NOMO-1 treated with DMSO at 0.1 percent for 48 hours (cell line): ENCODE measurements around the gene ARHGAP15.
A peak's percentile ranks its signal among the peaks of the same experiment; 100 is the strongest.

Source experiments
- DNase-seq: peaks from one replicate; lab custom pipeline; 2025; ENCODE audit not compliant: unreplicated experiment; lab: John Stamatoyannopoulos, UW

ARHGAP15 gene

DNA sequence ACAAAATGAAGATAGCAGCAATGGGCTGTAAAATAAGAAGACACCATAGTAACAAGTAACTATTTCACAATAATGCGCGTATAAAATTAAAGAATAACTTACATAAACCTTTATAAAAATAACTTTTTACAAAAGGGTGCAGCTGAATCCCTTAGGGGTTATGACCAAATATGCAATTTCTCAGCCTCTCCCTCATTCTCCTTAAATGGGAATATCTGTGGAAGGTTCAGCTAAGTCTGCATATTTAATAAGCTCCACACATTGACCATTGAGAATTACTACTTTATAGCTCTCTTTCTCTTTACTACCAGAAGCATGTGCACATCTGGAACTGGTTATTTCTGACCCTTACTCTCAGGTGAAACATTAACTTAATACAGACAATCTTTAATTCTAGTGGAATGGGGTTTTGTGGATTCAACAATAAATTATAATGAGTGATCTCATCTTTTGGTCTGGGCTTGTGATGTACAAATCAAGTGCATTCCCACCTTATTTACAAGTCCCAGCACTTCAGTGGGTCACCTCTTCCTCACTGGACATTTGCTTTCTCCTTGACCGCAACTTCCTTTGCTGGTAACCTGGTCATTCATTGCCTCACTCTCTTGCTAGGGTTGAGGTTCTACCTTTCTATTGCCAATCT is 15.7 kb downstream of the ARHGAP15 start:
- no peak for DNase-seq

DNA sequence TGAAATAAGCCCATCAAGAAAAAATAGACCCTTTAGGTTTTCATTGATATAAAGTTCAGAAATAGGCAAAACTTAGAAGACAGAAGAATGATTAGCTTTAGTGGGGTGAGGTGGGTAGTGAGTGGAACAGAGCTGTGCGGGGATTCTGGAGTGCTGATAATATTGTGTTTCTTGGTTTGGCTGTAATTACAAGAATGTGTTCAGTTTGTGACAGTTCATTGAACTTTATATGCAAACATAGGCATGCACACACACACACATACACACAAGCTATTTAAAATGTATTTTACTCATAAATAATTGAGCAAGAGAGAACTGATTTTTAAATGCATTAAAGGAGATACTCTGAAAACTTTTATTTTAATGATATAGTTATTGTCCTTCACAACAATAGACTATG is 17.1 kb downstream of the ARHGAP15 start:
- DNase-seq: no peak

DNA sequence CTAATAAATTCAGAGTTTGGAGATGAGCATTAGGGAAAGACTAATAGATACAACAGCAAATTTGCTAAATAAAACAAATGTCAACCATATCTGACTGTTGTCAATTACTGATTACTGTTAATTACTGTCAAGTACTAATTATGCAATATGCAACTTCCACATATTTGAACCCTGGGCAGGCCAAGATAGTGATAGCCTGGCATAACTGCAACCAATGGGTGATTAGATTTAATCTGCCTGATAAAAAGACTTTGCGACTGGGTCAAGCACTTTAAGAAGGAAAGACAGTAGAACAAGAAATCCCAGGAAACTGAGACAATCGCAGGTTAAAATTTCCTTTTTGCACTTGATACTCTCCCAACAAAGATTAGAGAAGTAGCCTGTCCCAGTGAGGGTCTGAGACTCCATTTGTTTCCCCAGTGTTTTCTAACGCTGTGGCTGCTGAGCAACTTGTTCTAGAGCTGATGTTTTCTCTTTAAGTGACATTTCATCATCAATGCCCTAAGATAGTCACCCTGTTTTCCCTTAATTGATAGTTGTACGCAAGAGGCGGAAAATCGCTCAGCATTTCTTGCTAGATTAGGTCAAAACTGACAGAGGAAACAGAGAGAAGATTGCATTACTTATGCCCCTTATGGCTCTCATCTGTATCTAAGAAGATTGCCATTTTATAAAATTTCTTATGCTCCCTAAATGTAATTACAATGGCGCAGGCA is 17.8 kb downstream of the ARHGAP15 start:
- peak; percentile 75 for DNase-seq

DNA sequence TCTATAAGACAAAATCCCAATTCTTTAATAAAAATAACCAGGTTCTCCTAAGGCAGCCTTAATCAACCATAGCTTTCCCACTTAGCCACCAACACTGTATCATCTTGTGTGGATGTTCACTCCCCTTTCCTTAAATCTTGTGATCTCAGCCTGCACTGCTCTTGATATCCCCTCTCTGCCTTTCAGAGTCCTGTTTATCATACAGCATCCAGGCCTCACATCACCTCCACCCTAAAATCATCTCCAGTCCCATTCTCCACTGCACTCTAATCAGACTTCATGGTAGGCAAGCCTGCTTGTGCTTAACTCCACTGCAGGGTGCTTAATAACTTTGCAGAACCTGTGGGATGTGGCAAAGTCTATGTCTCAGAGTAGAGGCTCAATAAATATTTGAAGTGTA is 18.8 kb downstream of the ARHGAP15 start:
- no peak for DNase-seq

DNA sequence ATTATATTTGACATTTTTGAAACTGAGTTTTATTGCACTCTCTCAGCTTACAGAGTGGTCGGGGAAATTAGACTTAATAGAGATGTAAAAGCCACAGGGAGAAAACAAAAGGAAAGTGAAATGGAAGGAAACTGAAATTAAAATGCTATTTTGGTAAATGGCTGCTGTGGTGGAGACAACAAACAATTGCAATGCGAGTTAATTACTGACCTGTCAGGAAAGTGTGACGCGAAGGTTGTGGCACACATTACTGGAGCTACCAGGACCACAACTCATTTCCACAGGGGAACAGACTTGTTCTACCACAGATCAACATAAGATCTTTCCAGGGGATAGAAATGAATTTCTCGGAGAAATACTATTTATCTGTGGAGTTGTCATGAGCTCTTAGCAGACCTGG is 19.5 kb downstream of the ARHGAP15 start:
- DNase-seq: peak; percentile 20

DNA sequence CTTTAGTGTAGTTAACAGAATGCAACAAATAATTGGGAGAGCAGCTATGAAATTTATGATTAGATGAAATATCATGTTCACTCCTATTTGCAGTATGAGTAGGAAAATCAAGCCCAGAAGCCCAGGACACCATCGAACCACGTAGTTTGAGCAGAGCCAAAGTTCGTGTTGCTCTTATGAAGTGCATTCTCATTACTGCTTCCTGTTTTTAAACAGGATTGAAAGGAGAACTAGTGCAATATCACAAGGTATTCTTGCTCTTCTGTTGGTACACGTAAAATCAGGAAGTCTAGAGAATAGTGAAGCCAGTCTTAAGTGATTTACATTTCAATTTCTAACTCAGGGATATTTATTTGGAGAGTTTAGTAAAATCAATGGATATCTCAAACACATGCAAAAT is 21.1 kb downstream of the ARHGAP15 start:
- peak; percentile 93 for DNase-seq

DNA sequence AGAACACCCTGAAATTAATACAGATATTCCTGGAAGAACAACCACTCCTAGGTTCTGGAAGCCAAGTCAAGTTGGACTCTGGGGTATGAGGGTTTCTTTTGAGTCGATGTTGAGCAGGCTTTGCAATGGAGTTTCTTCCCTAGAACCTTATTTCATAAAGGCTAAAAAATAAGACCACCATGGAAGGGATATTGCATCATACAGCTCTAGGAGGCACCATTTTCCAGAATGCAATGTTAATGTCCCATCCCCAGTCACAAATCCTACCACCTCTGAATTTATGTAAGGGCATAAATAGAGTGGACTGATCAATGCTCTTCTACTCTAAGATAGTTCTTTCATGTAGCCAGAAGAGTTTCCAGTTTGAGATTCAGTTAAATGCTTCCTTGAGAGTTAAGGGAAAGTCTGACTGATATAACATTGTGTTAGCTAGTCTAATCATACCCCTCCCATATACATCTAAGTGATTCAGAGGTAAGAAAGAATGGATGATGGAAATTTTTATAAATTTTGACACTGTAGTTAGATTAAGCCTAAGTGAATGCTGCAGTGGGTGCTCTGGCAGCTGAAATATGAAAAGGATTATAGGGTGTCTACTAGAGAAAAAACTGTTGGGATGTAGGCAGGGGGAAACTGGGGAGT is 22.0 kb downstream of the ARHGAP15 start:
- DNase-seq: no peak

DNA sequence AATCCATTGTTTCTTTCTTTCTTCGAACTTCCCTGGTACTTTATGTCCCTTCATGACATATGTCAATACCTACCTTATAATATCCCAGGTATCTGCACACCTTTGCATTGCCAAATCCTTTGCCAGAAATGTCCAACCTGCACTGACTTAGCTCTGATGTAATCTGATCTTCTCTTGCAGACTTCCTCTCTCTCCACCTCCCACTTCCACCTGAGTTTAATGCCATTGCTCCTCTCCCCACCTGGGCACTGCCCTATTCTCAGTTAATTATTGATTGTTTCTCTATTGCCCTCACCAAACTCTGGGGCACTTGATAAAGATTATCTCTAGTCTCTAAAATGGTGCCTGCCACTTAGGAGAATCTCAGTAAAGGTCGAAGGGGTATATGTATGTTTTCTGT is 23.0 kb downstream of the ARHGAP15 start:
- no peak for DNase-seq

DNA sequence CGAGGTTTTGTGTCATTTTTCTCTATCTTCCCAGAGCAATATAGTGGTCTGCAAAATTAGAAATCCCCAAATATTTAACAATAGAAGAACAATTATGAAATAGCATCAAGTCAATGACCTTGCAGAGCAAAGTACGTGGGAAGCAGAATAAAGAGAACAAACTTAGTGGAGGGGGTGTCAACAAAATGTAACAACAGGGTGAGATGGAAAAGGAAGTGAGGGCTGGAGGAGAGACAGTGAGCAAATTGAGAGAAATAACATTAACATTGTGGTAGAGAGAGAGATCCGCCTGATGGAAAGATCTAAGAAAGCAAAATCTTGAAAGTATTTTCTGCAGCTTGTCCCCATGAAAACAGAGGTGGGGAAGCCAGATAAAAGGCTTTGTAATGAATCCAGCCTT is 23.4 kb downstream of the ARHGAP15 start:
- peak; percentile 56 for DNase-seq

DNA sequence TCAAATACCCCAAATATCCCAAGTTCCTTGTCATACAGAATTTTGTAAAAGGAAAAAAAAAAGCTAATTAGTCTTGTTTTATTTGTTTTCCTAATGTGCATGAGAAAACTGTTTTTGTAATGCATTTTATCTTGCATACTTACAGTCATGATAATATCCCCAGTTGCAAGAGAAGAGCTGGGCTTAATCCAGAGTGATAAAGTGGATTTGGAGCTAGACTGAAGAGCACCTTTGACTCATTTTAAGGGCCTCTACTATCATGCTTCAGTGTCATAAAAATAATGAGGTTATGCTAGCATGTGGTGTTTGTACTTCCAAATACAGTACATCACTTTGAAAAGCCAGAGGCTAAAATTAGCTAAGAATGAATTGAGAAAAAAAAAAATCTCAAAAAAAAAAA is 26.4 kb downstream of the ARHGAP15 start:
- DNase-seq: no peak

DNA sequence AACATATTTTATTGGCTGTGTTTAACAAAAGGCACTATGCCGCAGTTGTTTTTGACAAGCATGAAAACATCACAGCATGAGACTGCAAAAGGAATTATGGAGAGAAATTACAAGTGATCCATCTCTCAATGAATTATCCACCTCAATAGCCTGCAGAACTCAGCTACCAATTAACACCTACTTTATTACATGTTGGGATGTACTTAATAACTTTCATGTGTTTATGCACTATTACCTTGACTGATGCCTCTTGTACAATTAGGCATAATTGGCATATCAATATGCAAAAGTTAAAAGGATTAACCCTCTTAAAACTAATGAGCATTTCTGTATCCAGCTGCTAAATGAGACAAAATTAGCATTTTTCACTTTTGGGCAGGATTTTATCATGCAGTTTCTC is 27.8 kb downstream of the ARHGAP15 start:
- no peak for DNase-seq

DNA sequence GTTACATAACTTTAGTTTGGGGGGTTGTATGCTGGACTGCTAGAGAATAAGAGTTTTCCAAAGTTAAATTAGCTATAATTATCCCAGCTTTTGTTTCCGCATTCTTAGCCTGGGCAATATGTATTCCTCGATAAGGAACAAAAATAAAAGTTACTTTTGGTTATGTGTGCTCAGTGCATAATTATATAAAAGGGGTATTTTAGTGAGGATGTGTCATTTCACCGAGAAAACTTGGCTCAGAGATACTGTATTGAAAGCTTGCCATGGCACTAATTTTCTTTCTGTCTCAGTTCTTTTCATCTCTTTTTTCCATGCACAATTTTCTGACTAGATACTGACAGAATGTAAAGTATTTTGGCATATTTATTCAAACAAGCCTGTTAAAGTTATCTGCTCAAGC is 28.2 kb downstream of the ARHGAP15 start:
- DNase-seq: no peak

DNA sequence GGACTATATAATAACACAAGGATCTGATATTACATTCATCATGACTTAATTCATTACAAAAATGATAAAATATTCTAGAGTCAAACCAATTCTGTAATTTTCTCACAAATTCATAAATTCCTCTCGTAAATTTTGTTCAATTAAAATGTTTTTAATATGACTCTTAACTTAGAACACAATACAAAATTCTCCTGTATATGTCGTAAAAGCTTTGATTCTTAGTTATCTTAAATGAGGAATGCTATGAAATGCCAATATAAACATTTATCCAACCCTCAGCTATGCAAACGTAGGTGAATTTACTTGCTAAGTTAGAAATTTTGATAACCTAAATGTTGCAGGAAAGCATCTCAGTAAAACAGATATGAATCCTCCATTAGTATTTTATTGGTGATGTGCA is 28.9 kb downstream of the ARHGAP15 start:
- no peak for DNase-seq

DNA sequence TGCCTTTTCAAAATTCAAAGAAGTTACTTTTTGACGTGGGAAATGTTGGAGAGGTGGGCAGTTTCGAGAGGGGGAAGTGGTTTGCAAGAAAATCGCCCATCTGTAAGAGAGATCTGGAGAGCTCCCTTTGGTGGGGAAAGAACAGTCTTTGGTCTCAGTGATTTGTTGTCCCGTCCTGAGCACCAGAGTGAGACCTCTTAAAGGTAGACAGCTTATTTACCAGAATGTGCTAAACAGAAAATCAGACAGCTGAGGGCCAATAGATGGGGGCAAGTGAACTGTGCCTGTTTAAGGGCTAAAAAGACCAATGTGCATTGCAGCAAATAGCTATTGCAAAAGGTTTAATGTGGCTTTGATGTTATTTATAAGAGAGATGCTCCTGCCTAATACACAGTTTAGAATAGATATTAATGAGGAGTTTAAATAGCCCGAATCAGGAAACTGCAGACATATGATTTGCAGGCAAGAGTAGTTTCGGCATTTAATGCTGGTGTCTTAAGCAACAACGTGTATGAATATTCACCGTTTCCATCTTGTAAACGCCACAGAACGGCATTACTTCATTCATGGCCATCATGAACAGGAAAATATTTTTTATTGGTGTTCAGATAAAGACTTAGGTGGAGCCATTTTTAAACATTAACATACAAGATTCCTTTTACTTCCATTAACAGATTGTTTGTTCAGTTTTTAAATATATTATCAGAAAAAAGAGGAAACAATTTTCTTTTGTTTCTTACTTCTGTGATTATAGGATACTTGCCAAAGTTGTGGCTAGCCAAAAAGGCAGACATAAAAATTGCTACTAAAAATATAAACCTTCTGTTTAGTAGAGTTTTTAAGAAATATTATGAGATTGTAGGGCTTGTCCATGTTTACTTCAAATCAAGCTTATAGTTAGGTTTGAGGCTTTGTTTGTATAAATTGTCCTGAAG is 29.6 kb downstream of the ARHGAP15 start:
- peak; percentile 71 for DNase-seq

DNA sequence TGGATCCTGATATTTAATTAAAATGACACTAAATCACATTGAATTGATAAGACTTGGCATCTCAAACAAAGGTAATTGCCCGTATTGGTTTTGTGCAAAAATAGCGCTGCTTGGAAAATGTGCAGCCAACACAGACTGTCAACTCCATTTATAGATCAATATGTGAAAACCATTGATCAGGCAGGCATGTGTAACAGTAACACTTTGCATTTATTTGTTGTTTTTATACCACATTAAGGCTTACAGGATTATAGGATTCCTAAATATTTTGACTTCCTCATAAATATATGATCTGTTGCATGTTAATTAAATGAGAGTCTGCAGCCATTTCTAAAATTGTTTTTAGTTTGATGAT is 30.2 kb downstream of the ARHGAP15 start:
- DNase-seq: no peak

DNA sequence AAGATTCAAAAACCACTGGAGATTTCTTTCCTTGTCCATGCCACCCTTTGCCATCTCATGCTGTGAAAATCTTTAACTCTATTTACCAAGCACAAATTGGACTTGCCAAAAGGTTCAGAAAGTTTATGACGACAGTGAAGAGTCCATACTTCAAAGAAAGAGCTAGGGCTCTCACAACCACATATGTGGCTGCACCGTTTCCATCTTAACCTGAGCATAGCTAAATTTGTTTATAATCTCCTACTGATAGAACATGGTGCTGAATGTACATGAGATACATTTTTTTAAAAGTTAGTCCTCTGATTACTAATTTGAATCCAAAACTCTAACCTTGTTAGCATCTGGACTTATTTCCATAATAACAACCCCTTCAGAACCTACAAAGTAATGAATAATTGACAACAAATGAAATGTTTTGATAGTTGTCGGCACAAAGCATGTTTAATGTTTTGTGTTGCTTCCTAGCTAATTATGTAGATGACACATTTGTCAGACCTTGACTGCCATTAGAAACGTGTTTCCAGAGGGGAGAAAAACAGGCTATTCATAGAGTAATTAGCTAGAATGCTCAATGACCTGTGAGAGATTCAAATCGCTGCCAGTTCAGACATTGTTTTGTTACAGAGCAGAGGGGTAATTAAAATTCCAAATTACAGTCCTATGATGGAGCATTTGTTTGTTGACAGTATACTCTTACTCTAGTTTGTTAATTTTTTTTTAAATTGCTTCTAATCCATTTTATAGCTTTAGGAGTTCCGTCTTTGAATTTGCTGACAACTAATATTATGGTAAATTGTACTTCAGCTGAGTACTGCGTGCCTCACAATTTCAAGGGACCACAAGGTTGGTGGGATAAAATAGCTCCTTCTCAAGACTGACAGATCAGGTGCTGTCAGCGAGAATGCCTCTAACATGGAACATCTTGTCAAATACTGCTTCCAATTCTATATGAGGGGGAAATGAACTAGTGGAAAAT is 31.8 kb downstream of the ARHGAP15 start:
- DNase-seq: no peak

DNA sequence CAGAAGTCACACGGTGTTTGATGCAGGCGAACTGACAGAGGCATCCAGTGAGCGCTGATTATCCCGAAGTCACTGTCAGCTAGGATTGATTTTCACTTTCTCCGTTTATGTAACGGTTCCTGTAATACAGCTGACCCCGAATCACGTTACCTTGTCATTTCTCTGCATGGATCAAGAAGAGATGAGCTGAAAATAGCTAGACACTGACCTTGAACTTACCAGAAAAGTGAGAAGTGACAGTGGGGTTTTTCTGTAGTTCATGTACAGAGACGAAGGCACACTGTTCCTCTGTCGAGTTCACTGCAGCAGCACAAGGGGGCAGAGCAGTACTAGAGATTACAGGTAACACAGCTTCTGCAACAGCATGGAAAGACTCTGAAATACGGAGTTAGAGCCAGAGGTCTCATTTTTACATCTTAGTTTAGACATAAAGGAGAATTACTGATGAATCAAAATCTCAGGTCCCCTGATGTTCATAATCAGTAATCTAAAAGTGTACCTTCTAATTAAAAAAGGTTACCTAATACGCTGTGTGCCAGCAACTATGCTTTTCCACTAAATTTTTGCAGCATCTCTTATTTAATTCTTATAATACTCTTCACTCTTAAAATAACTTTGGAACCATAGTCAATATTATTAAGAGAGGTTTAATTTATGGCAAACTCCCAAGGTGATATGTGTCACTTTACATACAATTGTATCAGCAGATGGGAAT is 33.1 kb downstream of the ARHGAP15 start:
- DNase-seq: peak; percentile 15

DNA sequence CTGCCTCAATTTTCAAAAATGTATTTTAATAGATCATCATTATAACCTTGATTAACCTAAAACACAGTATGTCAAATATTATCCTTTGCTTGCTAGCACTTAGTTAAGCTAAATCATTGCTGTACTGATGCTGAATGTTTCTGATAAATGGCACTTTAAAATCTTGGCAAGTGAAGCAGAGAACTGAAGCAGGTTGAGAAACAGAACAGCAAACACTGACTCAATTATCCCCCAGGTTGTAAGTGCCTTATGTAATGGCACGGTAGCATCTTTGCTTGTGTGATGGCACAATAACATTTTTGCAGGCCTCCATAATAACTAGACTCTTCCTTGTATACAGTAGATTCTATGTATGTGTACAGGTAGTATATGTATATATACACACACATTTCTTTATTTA is 33.8 kb downstream of the ARHGAP15 start:
- no peak for DNase-seq

DNA sequence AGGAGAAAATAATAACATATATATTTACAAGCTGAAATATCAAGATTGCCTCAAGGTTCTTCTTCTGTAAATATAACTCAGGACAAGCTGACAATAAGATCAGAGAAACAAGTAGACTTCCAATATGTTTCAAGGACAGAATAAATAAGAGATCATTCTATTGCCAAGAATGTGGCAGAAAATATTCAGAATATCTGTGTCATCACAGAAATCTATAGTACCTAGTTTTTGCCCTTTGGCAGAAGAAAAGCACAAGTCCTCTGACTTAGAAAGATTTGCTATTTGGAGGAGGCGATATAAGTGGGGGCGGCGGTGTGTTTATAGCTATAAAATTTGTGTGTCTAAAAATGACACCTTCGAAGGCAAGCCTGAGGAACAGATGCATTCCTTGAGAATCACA is 34.3 kb downstream of the ARHGAP15 start:
- no peak for DNase-seq

DNA sequence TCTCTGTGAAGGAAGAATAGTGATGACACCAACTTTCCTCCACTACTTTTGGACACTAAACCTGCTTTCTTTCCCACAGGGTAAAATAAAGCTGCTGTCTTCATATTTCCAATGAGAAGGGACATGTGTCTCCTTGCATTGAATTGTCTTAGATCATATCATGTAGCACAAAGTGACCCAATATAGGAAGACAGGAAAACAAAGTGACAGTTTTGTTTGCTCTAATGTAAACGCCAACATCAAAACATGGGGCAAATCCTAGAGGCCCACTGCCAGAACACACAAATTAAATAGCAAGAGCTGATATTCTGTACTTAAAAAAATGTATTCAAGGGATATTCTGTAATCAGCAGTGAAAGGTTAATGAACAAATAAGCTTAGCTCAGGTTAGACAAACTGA is 36.1 kb downstream of the ARHGAP15 start:
- no peak for DNase-seq
